Activated effector memory CD4-positive, alpha-beta T cell treated with anti-CD3 and anti-CD28 coated beads, Interleukin-2, amount 50 U/mL, for 16 hours (primary cell): ENCODE results near the gene CLIP2.
"Not testable (repeated sequence)": the region's sequence is repeated elsewhere in the genome, so short reads cannot be mapped to it uniquely, and the experiment has no call there.

ENCODE experiments used
- DNase-seq: peaks from one replicate; pipeline ENCODE4 v3.0.0-alpha.2; 2020

CLIP2 gene

DNA sequence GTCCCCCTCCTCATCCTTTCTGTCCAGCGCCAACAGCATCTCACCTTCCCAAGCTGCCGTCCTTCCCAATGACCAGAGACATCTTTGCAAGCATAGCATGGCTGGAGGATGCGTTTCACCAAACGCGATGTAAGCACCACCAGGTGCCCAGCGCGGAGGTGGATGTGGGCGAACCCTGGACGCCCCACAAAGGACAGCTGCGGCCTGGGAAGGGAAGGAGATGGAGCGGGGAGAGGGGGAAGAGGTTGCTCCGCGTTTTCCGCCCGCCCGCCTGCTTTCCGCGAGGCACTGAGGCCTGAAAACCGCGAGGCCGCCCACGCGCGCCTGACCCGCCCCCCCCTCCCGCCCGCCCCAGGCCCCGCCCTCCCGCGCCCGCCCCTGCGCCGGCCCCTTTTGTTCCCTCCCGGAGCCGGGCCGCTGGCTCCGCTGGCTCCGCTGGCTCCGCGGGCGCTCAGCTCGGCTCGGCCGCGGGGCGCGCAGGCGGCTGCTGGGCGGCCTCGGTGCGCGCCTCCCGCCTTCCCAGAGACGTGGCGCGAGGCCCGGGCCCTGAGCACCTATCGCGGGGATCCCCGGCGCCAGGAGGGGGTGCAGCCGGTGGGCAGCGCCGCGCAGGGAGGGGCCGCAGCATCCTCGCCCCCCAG, at the start of gene CLIP2:
CLIP2 (plus strand) TSS at position 390 of the 641 bp plus-strand sequence. CDS start 28,140 bp downstream, outside the sequence.
- DNase-seq, result peak; percentile 92

- no peak for DNase-seq
Observed at GRCh38 chr7:74240482-74240881, 48.7 kb upstream of the CLIP2 start.

DNA sequence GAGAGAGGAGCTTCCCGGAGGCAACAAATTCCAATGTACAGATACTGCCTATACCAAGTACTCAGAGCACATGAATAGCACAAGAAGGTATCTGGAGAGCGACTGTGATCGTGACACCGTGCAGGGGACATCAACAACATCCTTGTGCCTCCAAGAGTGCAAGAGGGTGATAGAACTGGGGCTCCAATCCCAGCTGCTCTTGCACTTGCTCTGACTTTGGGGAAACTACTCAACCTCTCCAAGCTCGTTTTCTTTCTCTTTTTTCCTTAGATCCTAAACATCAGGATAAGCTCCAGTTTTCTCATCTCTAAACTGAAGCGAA, 47.1 kb upstream of the CLIP2 start:
- DNase-seq, result no peak

DNA sequence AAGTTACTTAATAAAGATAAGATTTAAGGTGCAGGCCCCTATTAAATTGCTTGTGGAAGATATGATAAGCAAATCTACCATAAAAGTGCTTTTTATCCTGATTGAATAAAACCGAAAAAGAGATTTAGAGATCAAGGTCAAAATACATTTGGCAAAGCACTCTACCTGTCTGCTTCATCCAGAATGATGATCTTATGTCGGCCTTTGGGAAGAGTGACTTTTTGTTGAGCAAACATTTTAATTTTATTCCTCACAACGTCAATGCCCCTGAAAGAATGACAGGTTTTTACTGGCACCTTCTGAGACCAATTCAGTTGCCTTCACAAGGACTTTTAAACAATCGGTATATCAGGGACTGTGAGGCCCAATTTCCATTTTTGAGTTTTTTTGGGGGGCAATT, 42.7 kb upstream of the CLIP2 start:
- no peak for DNase-seq

DNA sequence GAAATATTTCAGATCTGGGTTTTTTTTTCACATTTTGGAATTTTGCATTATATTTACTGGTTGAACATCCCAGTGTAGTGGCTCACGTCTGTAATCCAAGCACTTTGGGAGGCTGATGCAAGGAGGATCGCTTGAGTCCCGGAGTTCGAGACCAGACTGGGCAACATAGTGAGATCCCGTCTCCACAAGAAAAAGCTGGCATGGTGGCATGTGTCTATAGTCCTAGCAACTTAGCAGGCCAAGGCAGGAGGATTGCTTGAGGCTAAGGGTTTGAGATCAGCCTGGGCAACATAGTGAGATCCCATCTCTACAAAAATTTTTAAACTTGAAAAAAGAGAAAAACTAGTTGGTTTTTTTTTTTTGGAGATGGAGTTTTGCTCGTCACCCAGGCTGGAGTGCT, 41.1 kb upstream of the CLIP2 start:
- DNase-seq, result no peak

DNA sequence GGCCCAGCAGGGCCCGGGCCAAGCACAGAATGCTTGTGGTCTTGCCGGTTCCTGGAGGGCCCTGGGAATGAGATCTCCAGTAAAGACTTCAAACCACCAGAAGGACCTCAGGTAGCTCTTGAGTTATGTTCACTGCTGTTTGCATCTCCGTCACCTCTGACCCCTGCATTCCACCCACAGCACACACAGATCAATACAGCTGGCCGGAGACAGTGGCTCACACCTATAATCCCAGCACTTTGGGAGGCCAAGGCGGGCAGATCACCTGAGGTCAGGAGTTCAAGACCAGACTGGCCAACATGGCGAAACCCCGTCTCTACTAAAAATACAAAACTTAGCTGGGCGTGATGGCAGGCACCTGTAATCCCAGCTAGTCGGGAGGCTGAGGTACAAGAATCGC, 40.1 kb upstream of the CLIP2 start:
- not testable (repeated sequence) for DNase-seq

- DNase-seq, result no peak
Observed at GRCh38 chr7:74252893-74253292, 36.3 kb upstream of the CLIP2 start.

GRCh38 chr7:74253331-74253730, 35.9 kb upstream of the CLIP2 start:
- no peak for DNase-seq

DNA sequence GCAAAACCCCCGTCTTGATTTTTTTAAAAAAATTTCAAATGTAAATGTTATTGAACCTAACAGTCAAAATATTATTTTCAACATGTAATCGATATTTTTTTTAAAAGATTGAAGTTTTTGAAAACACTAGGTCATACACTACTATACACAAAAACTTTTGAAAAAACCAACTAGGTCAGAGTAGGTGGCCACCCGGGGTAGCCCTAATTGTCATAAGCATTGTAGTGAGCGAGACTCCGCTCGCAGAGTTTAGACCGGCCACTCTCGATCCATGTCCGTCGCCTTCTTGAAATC, 35.4 kb upstream of the CLIP2 start:
- DNase-seq, result no peak

GRCh38 chr7:74254129-74254857, 34.9 kb upstream of the CLIP2 start, which contains the start of gene RFC2:
Gene RFC2, minus strand, starts transcription at chr7:74254399. Its CDS starts 16 bp downstream, at chr7:74254383.
- peak; percentile 99 for DNase-seq

GRCh38 chr7:74254858-74255379, 34.3 kb upstream of the CLIP2 start:
- no peak for DNase-seq

DNA sequence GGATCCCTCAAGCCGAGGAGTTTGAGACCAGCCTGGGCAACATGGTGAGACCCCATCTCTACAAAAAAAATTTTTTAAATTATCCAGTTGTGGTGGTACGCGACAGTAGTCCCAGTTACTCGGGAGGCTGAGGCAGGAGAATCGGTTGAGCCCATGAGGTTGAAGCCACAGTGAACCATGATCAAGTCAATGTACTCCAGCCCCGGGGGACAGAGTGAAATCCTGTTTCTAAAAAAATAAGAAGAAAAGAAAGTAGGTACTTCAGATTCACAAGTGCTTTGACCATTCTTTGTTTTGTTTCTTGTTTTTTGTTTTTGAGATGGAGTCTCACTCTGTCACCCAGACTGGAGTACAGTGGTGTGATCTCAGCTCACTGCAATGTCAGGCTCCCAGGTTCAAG, 33.7 kb upstream of the CLIP2 start:
- DNase-seq, result not testable (repeated sequence)

GRCh38 chr7:74256491-74257408, 32.5 kb upstream of the CLIP2 start:
- no peak for DNase-seq

DNA sequence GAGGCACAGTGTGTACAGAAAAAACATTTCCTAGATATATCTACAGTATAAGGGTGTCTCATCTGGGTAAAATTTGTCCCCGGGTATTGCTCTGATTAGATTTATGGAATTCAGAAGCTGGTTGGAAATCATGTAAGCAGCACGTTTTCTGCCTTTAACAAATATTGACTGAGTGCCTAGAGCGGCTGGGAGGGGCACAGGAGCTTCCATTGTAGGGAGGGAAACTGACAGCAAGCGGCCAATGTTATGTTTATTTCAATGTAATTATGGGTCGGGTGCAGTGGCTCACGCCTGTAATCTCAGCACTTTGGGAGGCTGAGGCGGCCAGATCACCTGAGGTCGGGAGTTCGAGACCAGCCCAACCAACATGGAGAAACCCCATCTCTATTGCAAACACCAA, 30.6 kb upstream of the CLIP2 start:
- DNase-seq, result no peak

DNA sequence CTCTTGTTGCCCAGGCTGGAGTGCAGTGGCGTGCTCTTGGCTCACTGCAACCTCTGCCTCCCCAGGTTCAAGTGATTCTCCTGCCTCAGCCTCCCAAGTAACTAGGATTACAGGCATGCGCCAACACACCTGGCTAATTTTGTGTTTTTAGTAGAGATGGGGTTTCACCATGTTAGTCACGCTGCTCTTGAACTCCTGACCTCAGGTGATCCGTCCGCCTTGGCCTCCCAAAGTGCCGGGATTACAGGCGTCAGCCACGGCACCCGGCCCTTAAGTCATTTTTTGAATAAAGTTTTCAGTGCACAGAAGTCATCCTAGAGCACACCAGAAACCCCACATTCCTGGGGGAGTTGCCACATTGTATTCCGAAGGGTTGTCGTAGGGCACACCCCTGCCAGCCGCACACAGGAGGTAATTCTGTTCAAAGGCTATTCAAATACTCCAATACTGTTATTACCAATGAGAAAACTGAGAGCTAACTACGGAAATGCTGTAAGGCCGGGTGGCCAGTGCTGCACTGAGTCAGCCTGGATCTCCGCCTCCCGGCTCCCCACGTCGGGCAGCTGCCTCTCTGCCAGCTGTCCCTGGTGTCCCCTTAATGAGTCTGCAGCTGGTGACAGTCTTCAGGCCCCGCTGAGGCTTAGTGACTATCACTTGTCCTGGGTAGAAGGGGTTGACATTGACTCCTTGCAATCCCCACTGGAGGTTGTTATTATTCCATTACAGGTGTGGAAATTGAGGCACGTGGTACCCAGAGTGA, 26.4 kb upstream of the CLIP2 start:
- no peak for DNase-seq

- DNase-seq, result no peak
Observed at GRCh38 chr7:74263399-74264120, 25.6 kb upstream of the CLIP2 start.

DNA sequence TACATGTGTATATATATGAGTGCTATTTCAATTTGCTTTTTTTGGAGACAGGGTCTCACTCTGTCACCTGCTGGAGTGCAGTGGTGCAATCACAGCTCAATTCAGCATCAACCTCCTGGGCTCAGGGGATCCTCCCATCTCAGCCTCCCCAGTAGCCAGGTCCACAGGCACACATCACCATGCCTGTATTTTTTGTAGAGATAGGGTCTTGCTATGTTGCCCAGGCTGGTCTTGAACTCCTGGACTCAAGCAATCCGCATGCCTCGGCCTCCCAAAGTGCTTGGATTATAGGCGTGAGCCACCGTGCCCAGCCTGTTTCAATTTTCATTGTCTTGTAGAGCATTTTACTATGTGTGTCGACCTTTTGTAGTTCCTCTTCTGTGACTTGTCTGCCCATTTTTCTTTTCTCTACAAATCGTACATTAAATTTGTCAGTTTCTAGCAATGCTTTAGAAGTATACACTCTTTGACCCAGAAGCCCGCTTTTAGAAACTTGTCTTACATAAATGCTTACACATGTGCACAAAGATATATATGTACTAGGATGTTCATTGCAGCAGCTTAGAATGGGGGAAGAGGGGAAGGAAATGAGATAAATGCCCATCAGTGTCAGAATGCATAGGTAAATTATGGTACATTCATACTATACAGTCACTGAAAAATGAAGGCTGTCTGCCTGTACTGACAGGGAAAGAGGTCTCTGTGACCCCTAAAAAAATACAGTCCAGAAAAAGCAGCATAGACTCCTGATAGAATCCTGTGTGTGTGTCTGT, 22.8 kb upstream of the CLIP2 start:
- no peak for DNase-seq

GRCh38 chr7:74267756-74268565, 21.2 kb upstream of the CLIP2 start:
- DNase-seq, result no peak

DNA sequence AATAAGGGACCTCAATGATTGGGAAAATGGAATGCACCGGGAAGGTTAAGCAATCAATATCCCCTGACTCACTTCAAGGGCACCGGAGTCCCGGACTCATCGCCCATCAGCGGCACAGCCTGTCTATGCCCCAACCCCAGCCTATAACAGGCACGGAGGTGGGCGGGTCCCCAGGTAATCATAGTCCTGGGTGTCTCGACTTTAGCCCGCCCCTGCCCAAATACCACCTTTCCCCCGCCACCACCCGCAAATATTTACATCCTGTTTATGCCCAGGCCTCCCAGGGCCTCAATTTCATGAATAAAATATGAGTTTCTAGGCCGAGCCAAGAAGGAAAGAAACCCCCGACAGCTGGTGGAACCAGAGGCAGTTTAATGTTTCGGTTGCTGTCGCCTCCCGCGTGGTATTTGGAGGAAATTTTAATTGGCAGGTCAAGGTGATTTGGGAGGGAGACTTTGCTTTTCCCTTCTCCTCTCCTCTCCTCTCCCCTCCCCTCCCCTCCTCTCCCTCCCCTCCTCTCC, 19.4 kb upstream of the CLIP2 start:
- peak; percentile 85 for DNase-seq

- no peak for DNase-seq
Observed at GRCh38 chr7:74271742-74272141, 17.5 kb upstream of the CLIP2 start.
